ENCODE measurements around the gene RASL12. TPM values are rescaled to one million over a fixed set of nuclear protein-coding genes. Genes with fewer than 3 reads are reported as not detected.

The RASL12 gene
- total and polyA plus RNA-seq, 2 of the 8 experiments (the other 6 are each of a cell fraction or from before 2014, with no cell fraction given): 9.5 to 10.3 TPM

GRCh38 chr15:65027593-65027992, 40.2 kb downstream of the RASL12 start:
- peaks cover 0 to 1% of the 10 kb centered on the region in 2 experiments for H4K20me1 ChIP-seq (replicated peaks in 1 of 2; ENCODE audit: control insufficient read depth in 1 of 2, insufficient read depth in 2 of 2, low read length in 2 of 2)
- no peak overlapping the region for H4K5ac ChIP-seq (ENCODE audit: insufficient read length, low read depth, low read length)
- DNase-seq (ENCODE audit: low read depth in 1 of 2, low spot score in 2 of 2) (no peak), FAIRE-seq (no peak)
- peaks cover 0 to 7% of the 10 kb centered on the region in 2 experiments; a peak in 1 of 4 replicates for H3K79me2 ChIP-seq (ENCODE audit: control insufficient read depth in 1 of 2, insufficient read depth in 2 of 2, low read length in 2 of 2)
- H3K56ac ChIP-seq (replicated peaks; ENCODE audit: insufficient read length, low read depth, low read length): no peak overlapping the region
- H2BK5ac ChIP-seq (ENCODE audit: low read depth, low read length): no peak overlapping the region
- peaks cover 5% of the 10 kb centered on the region; the same call in 1 of the 2 replicates for H3K79me1 ChIP-seq (ENCODE audit: low read depth, low read length)
- H2BK15ac ChIP-seq (ENCODE audit: low read length): no peak overlapping the region
- H3K27me3 ChIP-seq (replicated peaks in 1 of 4; ENCODE audit: control insufficient read depth in 3 of 4, extremely low read depth in 1 of 4, insufficient read depth in 3 of 4, low read length in 3 of 4): no peaks in the 10 kb centered on the region
- H3K14ac ChIP-seq (ENCODE audit: insufficient read length): no peak overlapping the region
- H3K4ac ChIP-seq (replicated peaks; ENCODE audit: insufficient read length, low read depth, low read length): no peak overlapping the region
- H2AK5ac ChIP-seq (ENCODE audit: low read depth, low read length): no peak overlapping the region
- no peak overlapping the region for H3K9ac ChIP-seq (replicated peaks in 1 of 4; ENCODE audit: extremely low read depth in 1 of 4, low read depth in 3 of 4, low read length in 3 of 4)
- no peak overlapping the region for H4K8ac ChIP-seq (ENCODE audit: extremely low read depth, insufficient read depth, low read length)
- H2BK20ac ChIP-seq (ENCODE audit: low read length): no peak overlapping the region
- no peak overlapping the region for H3K23ac ChIP-seq (ENCODE audit: insufficient read length)
- no peaks in the 10 kb centered on the region; the same call in 1 of the 2 replicates for H3K23me2 ChIP-seq (ENCODE audit: low read depth, low read length)
- H3K9me3 ChIP-seq (ENCODE audit: insufficient read depth in 2 of 2, low read depth in 1 of 2, low read length in 1 of 2): no peaks in the 10 kb centered on the region
- 96% methylated on average over 1 of the region's 1 CpG; no CpG with 5 or more reads in 1 of the 2 experiments for WGBS, 2 experiments (ENCODE audit: extremely low coverage in 1 of 2, insufficient coverage in 1 of 2, insufficient read length in 1 of 2, insufficient replicate concordance in 2 of 2, low coverage in 1 of 2, low lambda C conversion rate in 2 of 2, missing lambda C conversion rate in 1 of 2)
- H3K36me3 ChIP-seq (ENCODE audit: control insufficient read depth in 2 of 4, insufficient read depth in 4 of 4, low read length in 3 of 4): peaks cover 0 to 19% (median 4%) of the 10 kb centered on the region in 4 experiments; a peak in 5 of 8 replicates
- H3K4me2 ChIP-seq (ENCODE audit: insufficient read depth in 1 of 2, low read depth in 2 of 2, low read length in 2 of 2): peak overlapping the region in 1 of 2 experiments; percentile 88; a peak in 1 of 4 replicates
- no peak overlapping the region for H2BK12ac ChIP-seq (ENCODE audit: low read depth, low read length)
- no peak overlapping the region for H3K18ac ChIP-seq (ENCODE audit: extremely low read depth, low read length)
- H2AFZ ChIP-seq (ENCODE audit: low read length): no peak overlapping the region
- ChIA-PET CTCF (ENCODE audit: partially characterized antibody) (no interaction called here), POLR2A (ENCODE audit: partially characterized antibody) (interaction anchor here (1.5 kb wide), 1 partner anchor 9 kb away, joined by 4 read pairs; no protein-coding TSS in a partner anchor)
- H3K27ac ChIP-seq (ENCODE audit: low read depth, low read length): no peak overlapping the region
- 0 out of 8 replicates have a peak overlapping the region, but pooled peaks of 1 of the 4 experiments have one; percentile 91 for H3K4me3 ChIP-seq (ENCODE audit: extremely low read depth in 1 of 4, insufficient read depth in 2 of 4, low read depth in 3 of 4, low read length in 4 of 4)
- H4K91ac ChIP-seq (replicated peaks; ENCODE audit: insufficient read length, low read length): no peak overlapping the region
- H3K4me1 ChIP-seq (replicated peaks in 1 of 4; ENCODE audit: control insufficient read depth in 3 of 4, insufficient read depth in 4 of 4, low read length in 3 of 4): peaks cover 0 to 2% (median 0%) of the 10 kb centered on the region in 4 experiments; a peak in 1 of 7 replicates
- no peak overlapping the region for H2BK120ac ChIP-seq (replicated peaks; ENCODE audit: low read depth, low read length)
- TF ChIP-seq HDAC6 (IDR thresholded peaks at IDR 0.05; ENCODE audit: low read depth, low read length) (no peak), SIN3A (conservative IDR thresholded peaks at IDR 0.05 in 1 of 2, IDR thresholded peaks at IDR 0.05 in 1 of 2; ENCODE audit: low read depth in 1 of 2, low read length in 2 of 2) (no peak), RBBP5 (IDR thresholded peaks at IDR 0.05; ENCODE audit: borderline replicate concordance, low read depth, low read length) (no peak), SP2 (IDR thresholded peaks at IDR 0.05; ENCODE audit: low read length) (no peak), CTBP2 (IDR thresholded peaks at IDR 0.05; ENCODE audit: borderline replicate concordance, insufficient read depth, insufficient read length, low read length) (no peak), SP1 (IDR thresholded peaks at IDR 0.05; ENCODE audit: low read depth, low read length) (no peak), KDM4A (IDR thresholded peaks at IDR 0.05; ENCODE audit: low read depth, low read length, severe bottlenecking) (no peak), TBP (IDR thresholded peaks at IDR 0.05; ENCODE audit: low read depth, low read length) (no peak), PHF8 (conservative IDR thresholded peaks at IDR 0.05; ENCODE audit: low read depth, low read length) (no peak), EGR1 (IDR thresholded peaks at IDR 0.05; ENCODE audit: borderline replicate concordance, low read depth, low read length) (no peak)
